ENCODE results near the gene SEMA4D. TPM values are rescaled to one million over a fixed set of nuclear protein-coding genes. Genes with fewer than 3 reads are reported as not detected.

The SEMA4D gene
- polyA plus RNA-seq, 1 donor from 2014 or later: 34.0 TPM

GRCh38 chr9:89493181-89493580 is 4.7 kb downstream of the SEMA4D start:
- Histone ChIP-seq H3K9ac (ENCODE audit: low read length) (no peak overlapping the region), H3K9me3 (ENCODE audit: low read length) (no peaks in the 10 kb centered on the region), H4K20me1 (ENCODE audit: insufficient read depth) (no peaks in the 10 kb centered on the region), H3K4me2 (ENCODE audit: low read length) (no peak overlapping the region), H3K9me2 (ENCODE audit: insufficient read depth, low read length) (no peaks in the 10 kb centered on the region), H3F3A (ENCODE audit: insufficient read depth, low read length, poor library complexity, severe bottlenecking) (no peaks in the 10 kb centered on the region), H3K27ac (ENCODE audit: low read length) (no peak overlapping the region), H3K79me2 (replicated peaks; ENCODE audit: insufficient read depth, low read length) (peaks cover 93% of the 10 kb centered on the region), H3K4me3 (ENCODE audit: low read length) (peak overlapping the region; percentile 78), H3K36me3 (ENCODE audit: insufficient read depth, low read length) (peaks cover 5% of the 10 kb centered on the region), H2AFZ (ENCODE audit: low read depth, low read length) (no peak overlapping the region), H3K27me3 (ENCODE audit: insufficient read depth, low read depth, low read length) (no peaks in the 10 kb centered on the region)
- TF ChIP-seq MXI1 (conservative IDR thresholded peaks at IDR 0.05; ENCODE audit: poor library complexity, severe bottlenecking) (no peak), POLR2AphosphoS5 (IDR thresholded peaks at IDR 0.05) (no peak), REST (IDR thresholded peaks at IDR 0.05; ENCODE audit: borderline replicate concordance) (no peak), RAD21 (conservative IDR thresholded peaks at IDR 0.05) (no peak), EP300 (conservative IDR thresholded peaks at IDR 0.05; ENCODE audit: poor library complexity, severe bottlenecking) (no peak), CTCF (IDR thresholded peaks at IDR 0.05; ENCODE audit: poor library complexity, severe bottlenecking) (no peak)

- Histone ChIP-seq H3K27ac (ENCODE audit: low read length) (no peak overlapping the region), H3K79me2 (replicated peaks; ENCODE audit: insufficient read depth, low read length) (peaks cover 97% of the 10 kb centered on the region), H4K20me1 (ENCODE audit: insufficient read depth) (no peaks in the 10 kb centered on the region), H3K36me3 (ENCODE audit: insufficient read depth, low read length) (peaks cover 5% of the 10 kb centered on the region), H3K9ac (ENCODE audit: low read length) (no peak overlapping the region), H2AFZ (ENCODE audit: low read depth, low read length) (no peak overlapping the region), H3K27me3 (ENCODE audit: insufficient read depth, low read depth, low read length) (no peaks in the 10 kb centered on the region), H3F3A (ENCODE audit: insufficient read depth, low read length, poor library complexity, severe bottlenecking) (no peaks in the 10 kb centered on the region), H3K9me2 (ENCODE audit: insufficient read depth, low read length) (no peaks in the 10 kb centered on the region), H3K9me3 (ENCODE audit: low read length) (no peaks in the 10 kb centered on the region), H3K4me2 (ENCODE audit: low read length) (no peak overlapping the region), H3K4me3 (ENCODE audit: low read length) (no peak overlapping the region)
- TF ChIP-seq EP300 (conservative IDR thresholded peaks at IDR 0.05; ENCODE audit: poor library complexity, severe bottlenecking) (no peak), SMC3 (conservative IDR thresholded peaks at IDR 0.05; ENCODE audit: poor library complexity) (no peak), POLR2AphosphoS5 (IDR thresholded peaks at IDR 0.05) (no peak), EZH2 (IDR thresholded peaks at IDR 0.05; ENCODE audit: borderline replicate concordance, insufficient read depth, low read length, poor library complexity, severe bottlenecking) (no peak), TAF1 (IDR thresholded peaks at IDR 0.05; ENCODE audit: low read depth) (no peak), RAD21 (conservative IDR thresholded peaks at IDR 0.05) (no peak), REST (IDR thresholded peaks at IDR 0.05; ENCODE audit: borderline replicate concordance) (no peak), CTCF (IDR thresholded peaks at IDR 0.05; ENCODE audit: poor library complexity, severe bottlenecking) (no peak), MXI1 (conservative IDR thresholded peaks at IDR 0.05; ENCODE audit: poor library complexity, severe bottlenecking) (no peak)
Observed at GRCh38 chr9:89492586-89492985, 5.3 kb downstream of the SEMA4D start.
